Activated CD8-positive, alpha-beta memory T cell treated with anti-CD3 and anti-CD28 coated beads for 4 hours (primary cell): Measurements from ENCODE around the gene EEFSEC.

Experiments used
- DNase-seq, 2 donors: peaks; one replicate each; pipeline ENCODE4 v3.0.0-alpha.2; 2020; ENCODE audit warnings: low read depth in 2 of 2

The EEFSEC gene

DNA sequence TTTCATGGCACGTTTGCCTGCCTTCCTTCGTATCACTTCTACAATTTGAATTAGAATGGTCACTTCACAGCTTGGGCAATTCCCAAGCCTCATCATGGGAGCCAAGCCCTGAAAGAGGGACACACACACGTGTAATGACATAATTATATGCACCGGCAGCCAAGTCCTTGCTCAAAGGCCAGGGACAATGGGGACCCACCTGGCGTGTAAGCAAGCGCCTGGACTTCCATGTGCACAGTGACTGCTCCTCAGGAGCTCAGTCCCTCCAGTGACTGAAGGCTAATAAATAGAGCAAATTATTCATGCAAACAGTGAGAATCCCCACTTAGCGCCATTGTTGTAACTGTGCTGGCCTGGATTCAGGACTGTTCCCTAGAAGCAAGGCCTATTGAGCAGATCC is 198.3 kb downstream of the EEFSEC start:
- DNase-seq: no peak

DNA sequence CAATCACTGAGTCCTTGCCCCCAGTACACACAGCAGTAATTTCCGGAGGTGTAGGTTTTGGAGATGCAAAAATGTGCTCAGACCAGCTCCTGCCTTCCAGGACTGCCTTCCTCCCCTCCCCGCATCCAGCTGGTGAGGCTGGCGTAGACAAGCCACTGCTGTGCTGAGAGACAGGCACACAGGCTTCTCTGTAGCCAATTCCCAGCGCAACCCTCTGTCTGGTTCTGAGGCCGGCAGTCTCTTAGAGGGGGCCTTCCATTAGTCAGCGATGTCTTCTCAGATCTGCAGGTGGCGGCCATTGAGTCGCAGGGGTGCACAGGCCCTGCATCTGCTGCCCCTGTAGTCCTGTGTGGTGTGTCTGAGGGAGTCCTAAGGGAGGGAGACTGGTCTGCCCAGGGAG is 199.0 kb downstream of the EEFSEC start:
- DNase-seq: no peak

DNA sequence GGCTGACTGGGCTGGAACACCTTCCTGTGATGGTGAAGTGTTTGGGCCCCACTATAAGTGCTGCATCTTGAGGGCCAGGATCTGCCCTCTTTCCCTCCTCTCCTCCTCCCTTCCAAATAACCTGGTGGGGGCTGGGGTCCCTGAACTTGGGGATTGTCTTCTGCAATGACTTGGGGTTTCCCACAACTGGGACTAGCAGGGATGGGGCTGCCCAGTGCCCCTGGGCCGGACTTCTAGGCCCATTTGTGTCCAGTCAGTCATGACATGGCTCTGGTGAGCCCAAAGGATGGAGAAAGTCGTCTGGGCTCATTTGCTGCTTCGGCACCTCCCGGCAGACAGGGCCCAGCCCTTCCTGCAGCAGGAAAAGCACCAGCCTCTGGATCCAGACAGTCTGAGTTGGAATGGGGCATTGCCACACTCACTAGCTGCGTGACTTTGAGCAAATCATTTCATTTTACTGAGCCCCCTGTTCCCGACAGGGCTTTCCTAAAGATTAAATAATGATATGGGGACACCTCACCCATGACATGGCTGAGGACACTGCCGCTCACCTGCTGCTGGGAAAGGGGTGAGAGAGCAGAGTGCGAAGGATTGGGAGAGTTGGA is 200.2 kb downstream of the EEFSEC start:
- no peak for DNase-seq

DNA sequence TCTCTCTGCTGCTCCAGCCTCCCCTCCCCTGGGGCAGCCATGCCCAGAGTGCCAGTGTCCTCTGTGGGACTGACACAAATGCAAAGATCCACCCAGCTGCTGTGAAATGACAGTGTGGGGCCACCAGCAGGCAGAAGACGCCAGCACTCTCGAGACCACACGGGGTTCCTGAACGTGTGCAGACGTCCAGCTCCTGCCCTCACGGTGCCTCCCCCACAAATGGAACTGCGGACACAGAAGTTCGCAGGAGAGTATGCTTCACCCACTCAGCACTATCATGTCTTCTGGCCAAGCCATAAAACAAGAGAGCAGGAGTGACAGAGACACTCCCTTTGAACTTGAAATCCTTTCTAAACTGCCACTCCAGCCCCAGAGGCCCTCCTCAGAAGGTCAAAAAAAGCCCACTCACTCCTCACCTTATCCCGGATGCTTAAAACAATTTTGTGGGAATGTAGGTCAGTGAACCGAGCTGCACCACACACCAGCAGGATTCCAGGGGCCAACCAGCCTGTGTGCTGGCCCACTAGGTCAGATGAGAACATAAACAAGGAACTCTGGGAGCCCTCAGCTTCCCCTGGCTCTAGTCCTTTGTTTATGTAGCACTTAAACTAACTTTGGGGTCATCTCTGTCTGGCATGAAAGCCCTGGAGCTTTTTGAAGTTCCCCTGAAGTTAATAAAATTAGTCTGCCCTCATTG is 200.9 kb downstream of the EEFSEC start:
- DNase-seq: no peak

DNA sequence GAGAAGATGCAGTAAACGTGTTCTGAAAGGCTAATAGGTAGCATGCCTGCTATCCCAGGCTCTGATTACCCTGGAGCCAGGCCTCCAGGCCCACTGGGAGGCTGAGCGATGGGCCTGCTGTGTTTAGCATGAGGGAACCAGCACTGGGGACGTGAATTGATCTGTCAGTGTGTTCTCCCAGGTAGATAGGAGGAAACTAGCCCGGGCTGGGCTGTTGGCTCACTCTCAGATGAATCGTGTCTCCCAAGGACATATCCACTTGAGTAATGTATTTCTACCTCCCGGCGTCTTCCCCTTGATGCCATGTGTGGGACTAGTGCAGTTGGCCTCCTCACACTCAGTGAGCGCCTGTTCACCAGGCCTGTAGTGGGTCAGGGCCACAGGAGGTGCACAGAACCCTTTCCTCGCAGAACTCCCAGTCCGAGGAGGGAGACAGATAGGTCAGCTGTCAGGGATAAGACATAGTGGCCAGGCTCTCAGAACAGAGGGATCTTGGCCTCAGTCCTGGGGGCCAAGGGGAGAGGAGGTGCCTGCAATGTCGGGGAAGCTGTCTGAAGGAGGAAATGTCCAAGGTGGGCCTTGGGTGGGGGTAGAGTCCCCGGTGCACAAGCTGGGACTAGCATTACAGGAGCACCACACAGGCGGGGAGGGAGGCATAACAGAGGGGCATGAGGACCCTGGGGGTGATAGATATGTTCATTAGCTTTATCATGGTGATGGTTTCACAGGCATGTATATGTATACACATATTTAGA is 201.7 kb downstream of the EEFSEC start:
- DNase-seq: no peak

DNA sequence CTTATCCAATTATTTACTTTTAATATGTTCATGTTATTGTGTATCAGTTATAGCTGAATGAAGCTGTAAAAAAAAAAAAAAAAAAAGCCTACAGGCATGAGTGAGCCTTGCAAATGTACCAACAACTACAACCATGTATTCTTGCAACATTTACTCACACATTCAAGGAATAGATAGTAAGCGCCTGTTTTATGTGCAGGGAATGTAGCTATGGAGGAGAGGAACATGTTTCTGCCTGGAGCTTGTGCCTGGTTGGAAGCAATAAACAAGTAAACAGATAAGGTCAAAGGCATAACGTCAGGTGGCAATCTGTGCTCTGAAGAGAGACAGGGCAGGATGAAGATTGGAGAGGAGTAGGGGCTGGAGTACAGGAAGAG is 202.2 kb downstream of the EEFSEC start:
- no peak for DNase-seq

DNA sequence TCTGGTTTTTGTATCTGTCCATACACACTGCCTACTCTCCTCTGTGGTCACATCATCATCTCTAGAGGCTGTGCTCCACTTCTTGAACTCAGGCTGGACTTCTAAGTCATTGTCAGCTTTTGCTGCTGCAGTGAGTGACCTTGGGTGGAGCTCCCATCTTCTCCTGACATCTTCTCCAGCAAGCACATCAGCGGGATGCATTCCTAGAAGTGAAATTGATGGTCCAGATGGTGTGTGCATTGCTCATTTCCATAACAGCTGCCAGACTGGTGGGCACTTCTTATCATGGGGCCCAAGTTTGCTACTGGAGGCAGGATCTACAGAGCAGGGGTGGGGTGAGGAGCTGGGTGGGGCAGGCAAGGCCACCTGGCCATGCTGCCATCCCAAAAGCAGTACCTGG is 203.5 kb downstream of the EEFSEC start:
- no peak for DNase-seq

DNA sequence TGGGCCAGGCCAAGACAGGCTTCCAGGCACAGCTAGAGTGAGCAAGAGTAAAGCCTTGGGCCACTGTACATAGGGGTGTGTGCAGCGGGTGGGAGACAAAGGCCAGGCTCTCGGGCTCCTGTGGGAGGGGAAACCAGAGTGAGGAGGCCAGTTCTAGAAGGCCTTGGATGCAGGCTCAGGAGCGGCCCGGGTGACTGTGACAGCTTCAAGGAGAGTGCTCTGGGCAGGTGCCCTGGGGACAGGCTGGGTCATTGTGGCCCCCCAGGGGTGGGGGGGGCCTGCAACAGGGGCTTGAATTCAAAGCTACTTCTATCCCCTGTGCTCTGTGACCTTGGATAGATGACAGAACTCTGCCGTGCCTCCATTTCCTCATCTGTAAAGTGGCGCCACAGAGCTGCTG is 204.3 kb downstream of the EEFSEC start:
- no peak for DNase-seq

DNA sequence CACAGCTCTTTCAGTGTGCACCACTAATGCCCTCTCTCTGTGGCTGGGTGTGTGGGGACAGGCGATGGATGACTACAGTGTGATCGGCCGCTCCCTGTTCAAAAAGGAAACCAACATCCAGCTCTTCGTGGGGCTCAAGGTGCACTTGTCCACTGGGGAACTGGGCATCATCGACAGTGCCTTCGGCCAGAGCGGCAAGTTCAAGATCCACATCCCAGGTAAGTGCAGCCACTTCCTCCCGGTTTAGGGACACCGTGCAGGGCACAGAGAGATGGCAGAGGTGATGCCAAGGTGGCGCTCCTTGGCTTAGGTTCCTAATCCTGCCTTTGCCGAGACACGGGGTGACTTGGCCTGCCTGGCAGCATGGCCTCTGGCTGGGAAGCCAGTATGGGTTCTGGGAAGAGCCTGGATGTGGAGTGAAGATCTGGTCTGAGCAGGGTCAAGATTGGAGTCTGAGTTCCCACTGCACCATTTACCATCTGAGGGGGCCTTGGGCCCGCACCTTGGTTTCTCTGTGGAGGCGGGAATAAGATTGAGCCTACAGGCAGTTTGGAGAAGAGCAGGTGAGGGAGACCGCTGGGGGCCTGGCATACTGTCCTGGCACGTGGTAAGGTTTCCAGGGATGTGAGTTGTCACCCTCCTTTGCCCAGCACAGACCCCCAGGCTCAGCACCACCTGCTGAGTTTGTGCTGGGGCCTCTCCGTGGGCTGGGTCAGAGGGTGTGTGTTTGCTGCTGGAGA is 205.0 kb downstream of the EEFSEC start:
- no peak for DNase-seq

DNA sequence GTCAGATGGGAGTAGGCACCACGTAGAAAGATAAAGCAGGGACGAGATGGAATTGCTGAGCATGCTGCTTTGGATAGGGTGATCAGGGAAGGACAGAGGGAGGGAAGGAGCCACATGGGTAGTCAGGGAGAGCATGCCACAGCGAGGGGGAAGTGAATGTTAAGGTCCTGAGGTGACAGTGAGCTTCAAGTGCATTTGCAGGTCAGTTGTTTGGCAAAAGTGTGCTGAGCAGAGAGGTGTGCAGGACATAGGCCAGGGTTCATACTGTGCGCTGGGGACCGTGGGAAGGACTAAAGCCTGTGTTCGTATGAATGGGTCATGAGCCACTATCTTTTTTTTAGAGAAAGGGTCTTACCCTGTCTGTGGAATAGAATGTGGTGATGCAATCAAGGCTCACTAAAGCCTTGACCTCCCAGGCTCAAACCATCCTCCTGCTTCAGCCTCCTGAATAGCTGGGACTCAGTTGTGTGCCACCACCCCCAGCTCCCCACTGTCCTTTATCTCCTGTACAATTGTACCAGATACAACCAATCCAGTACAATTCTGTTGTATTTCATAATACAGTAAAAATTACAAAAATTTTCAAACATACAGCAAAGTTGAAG is 205.9 kb downstream of the EEFSEC start:
- no peak for DNase-seq

DNA sequence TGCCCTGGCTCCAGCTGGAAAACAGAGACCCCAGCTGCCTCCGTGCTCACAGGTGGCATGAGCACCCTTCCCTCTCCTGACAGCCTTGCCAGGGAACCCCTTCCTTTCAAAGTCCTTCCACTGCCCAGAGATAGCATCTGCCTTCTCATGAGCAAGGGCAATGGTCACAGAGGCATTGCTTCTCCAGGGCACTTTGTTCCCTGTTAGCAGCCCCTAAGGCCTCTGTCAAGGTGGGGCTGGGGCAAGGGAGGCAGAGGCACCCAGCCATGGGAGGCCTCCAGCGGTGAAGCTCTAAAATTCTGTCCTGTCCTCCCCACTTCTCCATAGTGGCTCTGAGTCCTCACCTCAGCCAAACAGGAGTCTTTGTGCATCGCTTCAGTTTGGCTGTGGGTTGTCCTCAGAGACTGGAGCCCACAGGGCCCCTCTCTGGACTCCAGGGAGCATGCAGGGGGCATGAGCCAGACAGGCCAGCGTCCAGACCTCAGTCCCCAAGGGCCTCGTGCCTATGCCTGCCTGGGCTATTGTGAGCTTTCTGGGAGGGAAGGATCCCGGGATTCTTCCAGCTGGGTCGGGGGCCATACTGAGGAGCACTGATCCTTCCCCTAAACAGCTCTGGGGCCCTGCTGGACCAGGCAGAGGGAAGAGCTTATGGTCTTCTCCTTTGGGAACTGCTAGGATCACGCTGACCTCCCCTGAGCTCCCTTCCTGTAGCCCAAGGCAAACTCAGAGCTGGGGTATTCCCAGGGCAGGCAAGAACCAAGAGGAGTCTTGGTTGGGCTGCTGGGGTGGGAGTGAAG is 206.8 kb downstream of the EEFSEC start:
- DNase-seq: no peak

DNA sequence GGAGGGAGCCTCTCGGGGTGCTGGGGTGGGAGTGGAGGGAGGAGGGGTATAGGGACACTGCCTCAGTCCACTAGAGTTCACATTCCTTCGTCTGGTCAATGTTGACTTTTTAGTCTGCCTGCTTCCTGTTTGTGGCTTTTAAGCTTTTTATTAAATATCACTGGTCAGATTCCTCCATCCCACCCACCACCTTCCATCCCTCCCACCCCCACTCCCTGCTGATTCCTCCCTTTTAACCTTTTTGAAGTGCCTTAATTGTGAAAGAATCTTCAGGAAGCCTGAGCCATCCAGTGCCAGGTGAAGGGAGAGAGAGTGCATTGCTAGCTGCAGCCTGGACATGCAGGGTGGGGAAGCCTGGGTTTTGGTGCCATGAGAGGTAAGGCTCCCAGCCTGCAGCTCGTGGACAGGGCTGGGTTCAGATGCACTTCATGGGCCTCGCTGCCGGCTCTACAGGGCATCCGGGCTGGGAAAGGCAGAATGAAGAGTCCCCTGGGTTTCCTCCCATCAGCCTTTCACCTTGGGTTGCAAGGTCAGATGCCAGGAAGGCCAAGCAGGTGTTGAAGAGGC is 207.5 kb downstream of the EEFSEC start:
- DNase-seq: no peak

DNA sequence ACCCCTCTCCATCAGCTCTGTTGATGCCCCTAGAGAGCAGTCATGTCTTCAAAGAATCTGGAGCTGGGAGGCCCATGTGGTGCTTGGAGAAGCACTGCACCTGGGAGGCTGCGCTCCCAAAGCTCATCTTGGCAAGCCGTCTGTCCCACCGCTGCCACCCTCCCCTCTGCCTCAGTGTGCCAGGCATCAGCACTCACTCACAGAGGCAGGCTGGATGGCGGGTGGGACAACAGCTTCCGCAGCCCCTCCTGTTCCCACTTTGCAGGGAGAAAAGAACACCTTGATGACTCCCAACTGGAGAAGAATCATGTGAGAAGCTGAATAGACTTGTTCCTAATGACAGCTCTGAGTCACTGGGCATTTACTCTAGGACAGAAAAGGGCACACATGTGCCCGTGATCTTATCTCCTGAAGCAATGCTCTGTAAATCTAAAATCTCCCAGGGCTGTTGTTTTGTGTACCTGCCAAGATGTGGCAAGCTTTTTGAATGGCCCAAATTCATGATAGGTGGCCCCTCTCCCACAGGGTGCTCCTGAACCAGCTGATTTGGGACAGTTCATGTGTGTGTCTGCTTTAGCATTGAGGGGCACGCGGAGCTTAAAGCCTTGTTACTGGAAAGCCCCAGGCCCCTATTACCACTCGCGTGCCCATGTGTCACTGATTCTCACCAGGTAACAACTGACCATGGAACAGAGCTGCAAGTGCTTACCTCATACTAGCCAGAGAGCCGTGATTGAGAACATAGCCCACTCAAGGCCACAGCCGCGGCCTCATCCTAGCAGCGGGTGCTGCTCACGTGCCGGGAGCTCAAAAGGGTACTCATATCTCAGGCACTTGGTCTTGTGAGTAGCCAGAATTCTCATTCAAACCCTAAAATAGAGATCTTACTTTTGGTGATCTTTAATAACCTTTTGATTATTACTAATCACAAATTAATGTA is 209.0 kb downstream of the EEFSEC start:
- no peak for DNase-seq

DNA sequence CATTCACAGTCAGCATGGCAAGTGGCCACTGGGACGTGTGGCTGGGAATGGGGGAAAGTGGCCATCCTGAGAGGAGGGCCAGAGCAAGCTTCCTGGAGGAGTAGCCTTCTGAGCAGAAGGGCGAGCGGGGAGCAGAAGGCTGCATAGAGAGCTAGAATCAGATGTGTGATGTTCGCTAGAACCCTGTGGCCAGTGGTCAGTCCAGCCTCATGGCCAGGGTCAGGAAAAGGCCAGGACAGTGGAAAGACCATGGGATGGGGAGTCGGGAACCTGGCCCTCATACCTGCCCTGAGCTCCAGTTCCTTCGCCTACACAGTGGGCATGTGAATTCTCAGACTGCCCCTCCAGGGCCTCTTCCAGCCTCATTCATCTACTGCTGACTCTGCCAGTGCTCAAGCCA is 211.0 kb downstream of the EEFSEC start:
- no peak for DNase-seq

DNA sequence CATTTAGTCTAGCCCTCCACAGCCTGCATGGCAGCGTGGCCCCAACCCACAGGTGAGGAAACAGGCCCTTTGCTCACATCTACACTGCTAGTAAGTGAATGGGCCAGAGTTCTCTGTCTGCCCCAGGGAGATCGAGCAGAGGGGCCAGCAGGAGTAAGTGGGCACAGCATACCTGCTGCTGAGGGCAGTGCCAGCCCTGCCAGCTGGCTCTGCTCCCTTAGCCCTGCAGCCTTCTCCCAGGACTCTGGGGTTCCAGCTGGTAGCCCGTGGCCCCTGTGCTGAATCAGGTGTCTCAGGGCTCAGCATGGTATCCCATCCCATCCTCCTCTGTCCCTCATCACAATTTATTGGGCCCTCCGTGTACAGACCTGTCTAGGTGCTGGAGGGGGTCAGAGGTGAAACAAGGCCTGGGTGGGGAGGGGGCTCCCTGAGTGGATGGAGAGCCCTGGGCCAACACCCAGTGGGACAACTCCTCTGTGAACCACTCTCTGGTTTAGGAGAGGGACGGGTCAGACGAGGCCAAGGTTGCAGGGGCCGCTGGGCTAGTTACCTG is 211.6 kb downstream of the EEFSEC start:
- no peak for DNase-seq

DNA sequence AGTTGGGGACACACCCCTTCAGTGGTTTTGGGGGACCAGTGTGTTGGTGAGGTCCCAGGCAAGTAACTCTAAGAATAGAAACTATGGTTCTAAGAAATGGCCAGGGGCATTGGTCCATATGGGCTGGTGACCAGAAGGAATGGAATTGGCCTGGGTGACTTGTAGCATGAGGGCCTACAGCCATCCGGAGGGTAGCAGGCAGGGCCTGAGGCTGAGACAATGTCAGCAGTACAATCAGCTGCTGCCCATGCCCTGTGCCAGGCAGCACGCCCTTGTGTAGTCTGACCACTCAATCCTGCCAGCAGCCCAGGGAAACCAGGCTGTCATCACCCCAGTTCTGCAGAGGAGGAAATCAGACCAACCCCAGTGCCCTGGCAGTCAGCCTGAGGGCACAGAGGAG is 212.9 kb downstream of the EEFSEC start:
- DNase-seq: no peak

DNA sequence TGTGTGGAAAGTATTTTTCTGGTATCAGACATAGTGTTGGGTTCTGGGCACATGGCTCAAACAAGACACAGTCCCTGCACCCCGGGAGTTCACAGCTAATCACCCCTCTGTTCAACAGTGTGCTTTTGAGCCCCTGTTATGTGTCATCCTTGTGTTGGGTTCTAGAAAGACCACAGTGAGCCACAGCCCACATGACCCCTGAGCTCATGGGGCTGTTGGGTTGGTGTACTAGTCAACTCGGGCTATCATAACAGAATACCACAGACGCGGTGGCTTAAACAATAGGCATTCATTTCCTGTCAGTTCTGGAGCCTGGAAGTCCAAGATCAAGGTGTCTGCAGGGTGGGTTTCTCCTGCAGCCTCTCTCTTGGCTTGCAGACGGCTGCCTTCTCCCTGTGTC is 213.4 kb downstream of the EEFSEC start:
- DNase-seq: no peak

DNA sequence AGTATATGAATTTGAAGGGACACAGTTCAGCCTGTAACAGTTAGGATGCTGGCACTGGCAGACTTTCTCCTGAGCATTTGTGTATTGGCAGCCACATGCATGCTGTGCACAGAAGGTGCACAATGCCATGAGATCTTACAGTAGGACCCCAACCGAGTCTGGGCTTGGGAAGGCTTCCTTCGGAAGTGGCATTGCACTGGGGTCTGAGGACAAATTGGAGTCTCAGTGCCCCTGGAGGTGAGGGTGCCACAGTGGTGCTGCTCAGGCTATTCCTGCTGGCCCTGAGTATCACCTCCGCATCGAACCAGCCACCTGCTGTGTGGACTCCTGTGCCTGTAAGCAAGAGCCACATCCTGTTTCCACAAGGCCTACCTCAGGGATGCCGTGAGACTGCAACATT is 213.9 kb downstream of the EEFSEC start:
- no peak for DNase-seq

DNA sequence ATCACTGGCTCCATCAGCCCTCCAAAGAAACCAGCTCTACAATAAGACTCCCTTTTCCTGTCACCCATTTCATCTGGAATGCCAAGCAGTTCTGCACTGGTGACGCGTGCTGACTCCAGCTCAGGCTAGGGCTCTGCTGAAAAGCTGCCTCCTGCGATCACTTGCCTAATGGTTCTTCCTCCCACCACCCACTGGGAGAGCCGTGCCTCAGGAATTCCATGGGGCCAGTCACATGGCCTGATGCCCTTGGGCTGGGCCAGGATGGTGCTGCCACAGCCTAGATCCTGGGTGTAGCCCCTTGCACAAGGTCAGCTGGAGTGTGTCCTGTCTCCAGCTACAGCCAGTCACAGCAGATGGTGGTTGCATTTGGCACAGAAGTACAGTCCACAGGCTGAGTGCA is 214.5 kb downstream of the EEFSEC start:
- DNase-seq: no peak

DNA sequence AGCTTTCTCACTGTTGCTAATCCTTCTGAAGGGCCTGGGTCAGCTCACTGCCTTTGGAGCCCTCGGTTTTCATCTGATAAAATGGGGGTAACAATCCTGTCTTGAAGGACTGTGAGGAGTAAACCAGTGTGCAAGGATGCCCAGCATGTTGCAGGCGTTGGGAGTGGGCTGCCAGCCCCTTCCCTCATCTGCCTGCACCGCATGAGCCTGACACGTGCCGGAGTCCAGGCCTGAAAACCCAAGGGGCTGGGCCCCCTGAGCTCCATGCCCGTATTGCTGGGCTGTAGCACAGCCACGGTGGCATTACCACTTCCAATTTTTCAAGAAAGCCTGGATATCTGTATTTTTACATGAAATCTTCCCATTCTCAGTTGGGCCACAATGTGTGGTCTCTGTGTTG is 215.3 kb downstream of the EEFSEC start:
- no peak for DNase-seq
